ENCODE measurements around the gene CCDC91.

Gene CCDC91

GRCh38 chr12:28409892-28410291 lies 219.6 kb downstream of the CCDC91 start:
- no peak for DNase-seq (ENCODE audit: extremely low spot score)
- ChIA-PET CTCF (no interaction called here), POLR2A (no interaction called here)
- TF ChIP-seq FOXM1 (IDR thresholded peaks at IDR 0.05; ENCODE audit: borderline replicate concordance) (no peak), ZNF384 (IDR thresholded peaks at IDR 0.05) (no peak), ARNT (IDR thresholded peaks at IDR 0.05) (no peak), FOXA1 (IDR thresholded peaks at IDR 0.05) (no peak), L3MBTL2 (conservative IDR thresholded peaks at IDR 0.05) (no peak), BHLHE40 (IDR thresholded peaks at IDR 0.05; ENCODE audit: borderline replicate concordance) (no peak), HDGF (IDR thresholded peaks at IDR 0.05; ENCODE audit: borderline replicate concordance) (no peak), FOXK2 (IDR thresholded peaks at IDR 0.05) (no peak), SUZ12 (IDR thresholded peaks at IDR 0.05) (no peak), NFRKB (IDR thresholded peaks at IDR 0.05) (no peak), CTBP1 (IDR thresholded peaks at IDR 0.05; ENCODE audit: borderline replicate concordance) (no peak), LEF1 (IDR thresholded peaks at IDR 0.05; ENCODE audit: borderline replicate concordance) (no peak), TARDBP (IDR thresholded peaks at IDR 0.05) (no peak), ELF4 (IDR thresholded peaks at IDR 0.05) (no peak), SP1 (IDR thresholded peaks at IDR 0.05) (no peak)
- TF ChIP-seq, protein P1, sequence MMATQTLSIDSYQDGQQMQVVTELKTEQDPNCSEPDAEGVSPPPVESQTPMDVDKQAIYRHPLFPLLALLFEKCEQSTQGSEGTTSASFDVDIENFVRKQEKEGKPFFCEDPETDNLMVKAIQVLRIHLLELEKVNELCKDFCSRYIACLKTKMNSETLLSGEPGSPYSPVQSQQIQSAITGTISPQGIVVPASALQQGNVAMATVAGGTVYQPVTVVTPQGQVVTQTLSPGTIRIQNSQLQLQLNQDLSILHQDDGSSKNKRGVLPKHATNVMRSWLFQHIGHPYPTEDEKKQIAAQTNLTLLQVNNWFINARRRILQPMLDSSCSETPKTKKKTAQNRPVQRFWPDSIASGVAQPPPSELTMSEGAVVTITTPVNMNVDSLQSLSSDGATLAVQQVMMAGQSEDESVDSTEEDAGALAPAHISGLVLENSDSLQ (IDR thresholded peaks at IDR 0.05) = no peak

DNA sequence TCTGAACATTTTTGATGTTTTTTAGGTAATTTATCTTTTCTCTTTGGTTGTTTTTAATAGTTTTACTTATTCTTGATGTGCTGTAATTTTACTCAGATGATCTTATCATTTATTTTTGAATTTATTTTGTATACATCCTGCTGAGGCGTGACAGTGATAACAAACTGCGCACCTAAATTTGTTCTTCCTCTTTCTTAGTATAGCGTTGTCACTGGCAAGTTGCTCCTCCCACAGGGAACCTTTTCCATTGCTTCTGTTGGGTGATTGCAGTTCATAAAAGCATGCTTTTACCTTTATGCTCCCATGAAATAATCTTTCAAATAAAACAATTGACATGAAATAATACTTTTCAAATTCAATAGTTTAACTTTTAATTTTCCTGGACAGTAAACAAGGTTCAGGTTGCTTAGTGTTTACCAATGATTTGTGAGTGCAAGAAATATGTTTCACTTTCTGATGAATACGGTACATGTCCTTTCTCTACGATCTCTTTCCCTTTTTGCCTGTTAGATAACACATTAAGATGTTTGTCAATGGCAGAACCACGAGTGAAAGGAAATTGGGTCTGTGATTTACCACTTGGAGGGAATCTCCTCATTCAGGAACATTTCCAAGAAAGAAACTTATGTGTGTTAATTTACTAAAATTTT lies 223.3 kb downstream of the CCDC91 start:
- POLR2A ChIA-PET = no interaction called here
- no peak for TF ChIP-seq HDGF (IDR thresholded peaks at IDR 0.05; ENCODE audit: borderline replicate concordance)
- no peak for TF ChIP-seq SUZ12 (IDR thresholded peaks at IDR 0.05)
- no peak for TF ChIP-seq ELF4 (IDR thresholded peaks at IDR 0.05)
- TF ChIP-seq FOXA1 (IDR thresholded peaks at IDR 0.05) = no peak
- TF ChIP-seq ARNT (IDR thresholded peaks at IDR 0.05) = no peak
- no peak for TF ChIP-seq FOXM1 (IDR thresholded peaks at IDR 0.05; ENCODE audit: borderline replicate concordance)
- TF ChIP-seq, protein P1 (IDR thresholded peaks at IDR 0.05) = no peak
- no peak for TF ChIP-seq BHLHE40 (IDR thresholded peaks at IDR 0.05; ENCODE audit: borderline replicate concordance)
- no peak for TF ChIP-seq L3MBTL2 (conservative IDR thresholded peaks at IDR 0.05)
- TF ChIP-seq NFRKB (IDR thresholded peaks at IDR 0.05) = no peak
- no peak for TF ChIP-seq FOXK2 (IDR thresholded peaks at IDR 0.05)
- no peak for TF ChIP-seq ZNF384 (IDR thresholded peaks at IDR 0.05)
- TF ChIP-seq CTBP1 (IDR thresholded peaks at IDR 0.05; ENCODE audit: borderline replicate concordance) = no peak
- TF ChIP-seq SP1 (IDR thresholded peaks at IDR 0.05) = no peak
- TF ChIP-seq LEF1 (IDR thresholded peaks at IDR 0.05; ENCODE audit: borderline replicate concordance) = no peak
- TF ChIP-seq TARDBP (IDR thresholded peaks at IDR 0.05) = no peak
- CTCF ChIA-PET = no interaction called here
- no peak for DNase-seq (ENCODE audit: extremely low spot score)

- CTCF ChIA-PET = interaction anchor here (0.7 kb wide), 1 partner anchor 748 kb away, joined by 3 read pairs; no protein-coding TSS in a partner anchor
- DNase-seq (ENCODE audit: extremely low spot score) = no peak
- TF ChIP-seq NFRKB (IDR thresholded peaks at IDR 0.05) = no peak
- POLR2A ChIA-PET = no interaction called here
Measured at GRCh38 chr12:28415755-28416154, 225.5 kb downstream of the CCDC91 start.

DNA sequence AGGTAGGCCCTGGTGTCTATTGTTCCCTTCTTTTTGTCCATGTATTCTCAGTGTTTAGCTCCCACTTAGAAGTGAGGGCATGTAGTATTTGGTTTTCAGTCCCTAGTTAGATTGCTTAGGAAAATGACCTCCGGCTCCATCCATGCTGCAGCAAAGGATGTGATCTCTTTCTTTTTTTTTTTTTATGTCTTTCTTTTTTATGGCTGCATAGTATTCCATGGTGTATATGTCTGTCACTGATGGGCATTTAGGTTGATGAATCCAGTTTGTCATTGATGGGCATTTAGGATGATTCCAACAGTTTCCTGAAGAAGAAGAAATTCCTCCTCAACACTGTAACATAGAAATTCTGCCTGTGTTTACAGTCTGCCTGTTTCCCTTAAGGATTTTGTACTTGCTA lies 231.1 kb downstream of the CCDC91 start:
- ChIA-PET POLR2A (no interaction called here), CTCF (interaction anchor here (0.7 kb wide), 1 partner anchor 35 kb away, joined by 4 read pairs; no protein-coding TSS in a partner anchor)
- DNase-seq (ENCODE audit: extremely low spot score) = no peak
- TF ChIP-seq, protein P1 (IDR thresholded peaks at IDR 0.05) = no peak
- no peak for TF ChIP-seq SUZ12 (IDR thresholded peaks at IDR 0.05)
- TF ChIP-seq L3MBTL2 (conservative IDR thresholded peaks at IDR 0.05) = no peak
- TF ChIP-seq ARNT (IDR thresholded peaks at IDR 0.05) = no peak
- TF ChIP-seq CTBP1 (IDR thresholded peaks at IDR 0.05; ENCODE audit: borderline replicate concordance) = no peak
- TF ChIP-seq BHLHE40 (IDR thresholded peaks at IDR 0.05; ENCODE audit: borderline replicate concordance) = no peak

DNA sequence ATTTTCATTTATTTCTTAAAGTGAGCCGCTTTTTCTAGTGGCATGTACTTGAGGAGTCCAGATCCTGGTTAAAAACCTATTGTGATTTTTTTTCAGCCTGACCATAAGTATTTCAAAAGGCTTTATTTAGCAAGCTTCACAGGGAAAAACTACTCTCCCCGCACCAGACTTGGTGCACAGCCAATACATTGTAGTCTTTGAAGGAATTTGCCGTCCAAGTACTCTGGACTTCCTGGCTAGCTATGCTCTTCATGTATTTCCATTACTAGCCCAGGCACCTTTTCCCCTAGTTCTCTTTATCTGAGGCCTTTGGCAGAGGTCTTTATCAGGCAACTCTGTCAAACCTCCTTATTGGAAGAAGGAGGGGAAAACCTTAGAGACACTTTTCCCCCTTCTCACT lies 234.7 kb downstream of the CCDC91 start:
- ChIA-PET POLR2A (no interaction called here), CTCF (no interaction called here)
- no peak for DNase-seq (ENCODE audit: extremely low spot score)
- TF ChIP-seq ARNT (IDR thresholded peaks at IDR 0.05) = no peak
- no peak for TF ChIP-seq L3MBTL2 (conservative IDR thresholded peaks at IDR 0.05)
- no peak for TF ChIP-seq NFRKB (IDR thresholded peaks at IDR 0.05)
- TF ChIP-seq SUZ12 (IDR thresholded peaks at IDR 0.05) = no peak
- TF ChIP-seq FOXK2 (IDR thresholded peaks at IDR 0.05) = no peak
- TF ChIP-seq, protein P1 (IDR thresholded peaks at IDR 0.05) = no peak

- ChIA-PET POLR2A (no interaction called here), CTCF (no interaction called here)
- no peak for DNase-seq (ENCODE audit: extremely low spot score)
- TF ChIP-seq HDGF (IDR thresholded peaks at IDR 0.05; ENCODE audit: borderline replicate concordance) (no peak), ELF4 (IDR thresholded peaks at IDR 0.05) (no peak), SP1 (IDR thresholded peaks at IDR 0.05) (no peak), ZNF384 (IDR thresholded peaks at IDR 0.05) (no peak), FOXK2 (IDR thresholded peaks at IDR 0.05) (no peak), TARDBP (IDR thresholded peaks at IDR 0.05) (no peak), ARNT (IDR thresholded peaks at IDR 0.05) (no peak), NFRKB (IDR thresholded peaks at IDR 0.05) (no peak)
Measured at GRCh38 chr12:28425526-28425925, 235.3 kb downstream of the CCDC91 start.
